HG03520 (cell line): ENCODE measurements around the gene TEDC2.
A peak's percentile ranks its signal among the peaks of the same experiment; 100 is the strongest.

Source experiments
- ATAC-seq: cut with Tn5 transposase; IDR thresholded peaks from one replicate; pipeline ENCODE4 v1.9.1; 2021; ENCODE audit warnings: mild to moderate bottlenecking, moderate library complexity; ENCODE audit not compliant: unreplicated experiment

Gene TEDC2

DNA sequence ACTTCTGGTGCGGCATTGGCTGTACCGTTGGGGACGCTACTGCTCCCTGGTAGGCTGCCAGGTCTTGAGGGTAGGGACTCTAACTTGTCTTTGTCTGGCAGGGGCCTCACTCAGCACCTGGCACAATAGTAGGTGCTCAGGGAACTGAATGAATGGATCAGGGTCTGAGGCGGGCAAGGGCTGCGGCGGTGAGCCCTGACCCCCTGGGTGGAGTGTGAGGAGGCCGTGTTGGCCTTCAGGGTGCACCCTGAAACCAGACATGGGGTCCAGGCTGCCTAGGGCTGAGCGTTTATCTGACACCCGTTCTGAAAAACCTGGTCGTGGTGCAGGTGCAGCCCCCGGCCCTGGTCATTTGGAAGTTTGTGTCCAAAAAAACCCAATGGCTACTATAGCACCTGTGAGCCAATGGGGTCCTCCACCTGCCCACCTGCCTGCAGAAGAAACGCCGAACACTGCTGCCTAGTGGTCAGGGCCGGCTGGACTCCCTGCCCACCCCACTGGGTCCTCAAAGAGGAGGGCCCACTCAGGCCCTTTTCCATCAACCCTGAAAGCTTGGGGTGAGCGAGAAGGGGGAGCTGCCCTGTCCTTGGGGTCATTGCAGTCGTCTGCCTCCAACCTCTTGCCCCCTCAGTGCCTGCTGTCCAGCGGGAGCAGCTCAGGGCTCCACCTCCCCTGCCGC lies 49.0 kb downstream of the TEDC2 start:
- ATAC-seq, result no peak

DNA sequence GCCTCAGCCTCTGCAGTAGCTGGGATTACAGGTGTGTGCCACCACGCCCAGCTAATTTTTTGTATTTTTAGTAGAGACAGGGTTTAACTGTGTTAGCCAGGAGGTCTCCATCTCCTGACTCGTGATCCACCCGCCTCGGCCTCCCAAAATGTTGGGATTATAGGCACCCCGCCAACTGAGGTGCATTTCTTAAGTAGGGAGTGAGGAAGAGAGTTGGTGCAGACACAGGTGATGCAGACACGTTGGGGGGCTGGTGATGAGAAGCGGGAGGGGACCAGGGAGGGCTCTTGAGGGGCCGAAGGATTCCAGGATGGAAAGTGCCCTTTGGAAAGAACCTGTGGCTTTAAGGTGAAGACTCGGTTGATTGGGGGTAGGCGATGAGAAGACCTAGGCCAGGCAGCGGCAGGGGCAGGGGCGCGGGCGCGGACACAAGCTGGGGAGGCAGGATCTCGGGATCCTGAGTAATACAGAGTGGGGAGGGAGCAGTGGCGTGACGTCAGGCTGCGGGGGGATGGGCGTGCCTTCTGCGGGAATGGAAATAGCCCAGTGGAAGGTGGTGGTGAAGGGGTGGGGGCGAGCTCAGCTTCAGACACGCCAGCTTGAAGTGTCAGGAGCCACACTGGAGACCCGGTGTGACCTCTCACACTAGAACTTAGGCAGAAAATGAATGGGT lies 51.4 kb downstream of the TEDC2 start:
- no peak for ATAC-seq

DNA sequence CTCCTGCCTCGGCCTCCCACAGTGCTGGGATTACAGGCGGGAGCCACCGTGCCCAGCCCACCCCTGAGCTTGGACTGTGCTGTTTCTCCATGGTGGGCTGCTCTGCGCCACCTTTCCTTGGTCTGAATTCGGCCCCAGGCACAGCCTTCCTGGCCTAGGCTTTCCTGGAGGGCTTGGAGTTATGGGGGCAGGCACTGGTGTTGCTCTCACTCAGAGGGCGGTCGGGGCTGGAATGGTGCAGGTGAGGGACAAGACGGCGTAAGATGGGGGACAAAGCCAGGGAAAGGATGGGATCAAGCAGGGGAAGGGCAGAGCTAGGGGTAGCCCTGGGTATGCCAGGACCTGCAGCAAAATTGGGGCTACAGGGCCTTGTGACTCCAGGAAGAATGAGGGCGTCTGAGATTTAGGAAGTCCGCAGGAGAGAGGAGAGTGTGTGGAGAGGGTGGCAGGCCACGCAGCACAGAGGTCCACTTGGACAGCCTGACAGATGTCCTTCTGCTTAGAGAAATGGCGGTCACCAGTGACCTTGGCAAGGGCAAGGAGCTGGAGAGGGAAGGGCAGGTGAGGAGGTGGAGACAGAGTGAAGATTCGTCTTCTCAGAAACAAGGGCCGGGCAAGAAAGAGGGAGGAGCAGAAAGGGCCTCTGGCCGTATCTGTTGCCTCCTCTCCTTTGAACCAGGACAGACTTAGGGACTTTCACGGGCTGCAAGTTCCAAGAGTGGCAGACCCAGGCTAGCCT lies 52.3 kb downstream of the TEDC2 start:
- ATAC-seq, result no peak

DNA sequence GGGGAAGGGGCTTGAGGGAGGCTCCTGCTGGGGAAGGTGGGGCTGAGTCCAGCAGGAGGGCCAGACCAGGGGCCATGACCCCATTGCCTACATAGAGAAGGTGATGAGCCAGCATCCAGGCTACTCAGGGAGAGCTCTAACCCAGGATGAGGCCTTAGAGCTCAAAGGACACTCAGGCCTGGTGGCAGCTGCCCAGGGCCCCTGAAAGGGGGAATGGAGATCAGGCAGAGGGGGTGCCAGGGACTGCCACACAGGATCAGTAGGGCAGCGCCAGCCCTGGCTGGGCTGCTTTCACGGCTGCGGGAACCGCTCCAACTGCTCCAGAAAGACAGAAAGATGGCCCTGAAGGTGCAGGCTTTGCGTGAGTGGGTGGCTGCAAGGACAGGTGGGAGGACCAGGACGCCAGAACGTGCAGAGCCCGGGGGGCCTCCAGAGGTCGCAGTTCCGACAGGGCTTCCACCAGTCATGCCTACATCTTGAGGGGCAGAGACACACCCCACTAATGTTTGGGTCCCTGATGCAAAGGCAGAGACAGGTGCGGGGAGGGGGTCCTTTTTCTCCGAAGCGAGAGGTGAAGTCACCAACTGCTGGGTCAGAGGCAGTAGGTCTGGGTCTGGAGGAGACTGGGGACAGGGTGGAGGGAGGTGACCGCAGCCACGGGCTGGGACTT lies 53.0 kb downstream of the TEDC2 start:
- no peak for ATAC-seq

DNA sequence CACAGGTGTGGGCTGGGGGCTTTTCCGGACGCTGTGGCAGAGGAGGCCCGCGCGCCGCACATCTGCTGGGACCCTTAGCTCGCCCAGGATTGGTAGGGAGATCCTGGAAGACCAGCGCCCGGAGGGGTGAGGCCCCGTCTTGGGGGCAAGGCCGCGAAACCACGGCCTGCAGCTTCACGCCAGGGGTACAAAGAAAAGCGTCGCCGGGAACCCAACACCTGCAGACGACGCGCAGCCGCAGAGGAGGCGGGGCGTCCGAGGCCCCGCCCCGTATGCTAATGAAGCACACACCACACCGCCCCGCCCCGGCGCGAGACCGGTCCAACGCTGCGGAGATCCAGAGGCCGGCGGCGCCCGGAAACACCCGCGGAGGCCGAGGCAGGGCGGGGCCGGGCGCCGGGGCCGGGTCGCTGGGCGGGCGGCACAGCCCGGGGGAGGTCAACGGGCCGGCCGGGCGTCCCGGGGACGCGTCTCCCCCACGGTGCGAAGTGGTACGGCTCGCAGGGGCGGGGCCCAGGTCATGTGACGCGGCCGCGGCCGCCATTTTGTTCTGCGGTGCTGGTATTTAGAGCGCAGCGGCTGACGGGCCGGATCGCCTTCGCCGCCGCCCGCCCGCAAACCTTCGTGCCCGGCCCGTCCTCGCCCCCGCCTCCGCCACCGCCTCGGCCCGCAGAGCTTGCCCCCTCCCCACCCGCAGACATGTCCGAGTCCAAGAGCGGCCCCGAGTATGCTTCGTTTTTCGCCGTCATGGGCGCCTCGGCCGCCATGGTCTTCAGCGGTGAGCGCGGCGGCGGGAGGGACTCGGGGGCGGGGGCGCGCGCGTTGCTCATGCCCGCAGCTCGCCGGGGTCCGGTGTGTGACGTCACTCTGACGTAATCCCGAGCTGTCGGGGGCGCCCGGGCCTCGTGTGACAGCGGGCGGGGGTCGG lies 53.8 kb downstream of the TEDC2 start, which contains the start of gene ATP6V0C:
Gene ATP6V0C, plus strand, starts transcription at position 548 of the 928 bp plus-strand sequence. Its CDS starts 152 bp downstream, at position 700.
- ATAC-seq, result peak; percentile 65
